Osteocyte (in vitro differentiated cells): ENCODE data around the gene MATR3. TPM values are rescaled to one million over a fixed set of nuclear protein-coding genes. Genes with fewer than 3 reads are reported as not detected.

ENCODE experiments used
- DNase-seq: peaks from one replicate; pipeline ENCODE4 v3.0.0; 2021; ENCODE audit warnings: mixed read lengths; ENCODE audit not compliant: unreplicated experiment; ENCODE audit errors: extremely low spot score
- H3K27ac Mint-ChIP-seq: one replicate; pipeline ENCODE4 v1.8.0; 2021; ENCODE audit warnings: mild to moderate bottlenecking, mixed read lengths; ENCODE audit not compliant: unreplicated experiment
- H3K27me3 Mint-ChIP-seq: one replicate; pipeline ENCODE4 v1.8.0; 2021; ENCODE audit warnings: mixed read lengths; ENCODE audit not compliant: unreplicated experiment
- H3K36me3 Mint-ChIP-seq: one replicate; pipeline ENCODE4 v1.8.0; 2021; ENCODE audit warnings: mixed read lengths; ENCODE audit not compliant: unreplicated experiment
- H3K4me1 Mint-ChIP-seq: one replicate; pipeline ENCODE4 v1.8.0; 2021; ENCODE audit warnings: mixed read lengths; ENCODE audit not compliant: unreplicated experiment
- H3K4me3 Mint-ChIP-seq: one replicate; pipeline ENCODE4 v1.8.0; 2021; ENCODE audit warnings: mild to moderate bottlenecking, moderate library complexity, mixed read lengths; ENCODE audit not compliant: unreplicated experiment
- H3K9me3 Mint-ChIP-seq: one replicate; pipeline ENCODE4 v1.8.0; 2021; ENCODE audit warnings: mixed read lengths; ENCODE audit not compliant: unreplicated experiment
- CTCF ChIP-seq: fragments of 200-600 bp; sonication (generic); IDR thresholded peaks from 2 replicates; pipeline ENCODE4 v1.5.0; 2021; ENCODE audit warnings: antibody characterized with exemption, mild to moderate bottlenecking, moderate library complexity
- total RNA-seq: library from RNA; stranded (reverse); gene quantifications from 2 replicates; pipeline ENCODE4 v1.2.1, GENCODE V29; 2021

Gene MATR3
- total RNA-seq, 1 donor from 2014 or later = 218 TPM

GRCh38 chr5:139251281-139251687, 42.3 kb upstream of the MATR3 start:
- no peak for DNase-seq
- TF ChIP-seq CTCF = no peak
- H3K27me3 Mint-ChIP-seq = no peaks in the 10 kb centered on the region
- H3K4me1 Mint-ChIP-seq = peaks cover 5% of the 10 kb centered on the region
- H3K9me3 Mint-ChIP-seq = no peaks in the 10 kb centered on the region
- H3K36me3 Mint-ChIP-seq = no peaks in the 10 kb centered on the region
- no peak overlapping the region for H3K27ac Mint-ChIP-seq
- no peak overlapping the region for H3K4me3 Mint-ChIP-seq

- H3K36me3 Mint-ChIP-seq = no peaks in the 10 kb centered on the region
- DNase-seq = no peak
- no peak overlapping the region for H3K27ac Mint-ChIP-seq
- H3K4me3 Mint-ChIP-seq = no peak overlapping the region
- H3K9me3 Mint-ChIP-seq = no peaks in the 10 kb centered on the region
- no peak for TF ChIP-seq CTCF
- H3K4me1 Mint-ChIP-seq = peaks cover under 1% of the 10 kb centered on the region
- no peaks in the 10 kb centered on the region for H3K27me3 Mint-ChIP-seq
These were observed 41.7 kb upstream of the MATR3 start for GRCh38 chr5:139251695-139252288.

GRCh38 chr5:139253115-139253514, 40.4 kb upstream of the MATR3 start:
- H3K4me3 Mint-ChIP-seq = no peak overlapping the region
- no peak for DNase-seq
- TF ChIP-seq CTCF = no peak
- H3K4me1 Mint-ChIP-seq = no peaks in the 10 kb centered on the region
- no peaks in the 10 kb centered on the region for H3K9me3 Mint-ChIP-seq
- H3K27me3 Mint-ChIP-seq = no peaks in the 10 kb centered on the region
- H3K27ac Mint-ChIP-seq = no peak overlapping the region
- H3K36me3 Mint-ChIP-seq = no peaks in the 10 kb centered on the region

- no peak for TF ChIP-seq CTCF
- no peaks in the 10 kb centered on the region for H3K4me1 Mint-ChIP-seq
- H3K9me3 Mint-ChIP-seq = no peaks in the 10 kb centered on the region
- peaks cover 5% of the 10 kb centered on the region for H3K27me3 Mint-ChIP-seq
- H3K4me3 Mint-ChIP-seq = no peak overlapping the region
- H3K36me3 Mint-ChIP-seq = no peaks in the 10 kb centered on the region
- no peak for DNase-seq
- no peak overlapping the region for H3K27ac Mint-ChIP-seq
These were observed 36.7 kb upstream of the MATR3 start for GRCh38 chr5:139256820-139257219.

GRCh38 chr5:139262059-139262741, 31.3 kb upstream of the MATR3 start:
- TF ChIP-seq CTCF = no peak
- Mint-ChIP-seq H3K4me1 (peaks cover 2% of the 10 kb centered on the region), H3K27ac (no peak overlapping the region), H3K4me3 (no peak overlapping the region), H3K9me3 (no peaks in the 10 kb centered on the region), H3K36me3 (no peaks in the 10 kb centered on the region), H3K27me3 (peaks cover 5% of the 10 kb centered on the region)
- no peak for DNase-seq
